ENCODE data around the gene HHATL.

HHATL gene

GRCh38 chr3:42698911-42699230, 3.7 kb downstream of the HHATL start:
- DNase-seq (ENCODE audit: low read depth in 3 of 3): no peak

GRCh38 chr3:42698216-42698910, 4.2 kb downstream of the HHATL start:
- DNase-seq (ENCODE audit: low read depth in 3 of 3): no peak

- DNase-seq (ENCODE audit: low read depth in 3 of 3): no peak
Measured at GRCh38 chr3:42697289-42698051, 5.1 kb downstream of the HHATL start.

- no peak for DNase-seq (ENCODE audit: low read depth in 3 of 3)
Measured at GRCh38 chr3:42696356-42697288, 6.0 kb downstream of the HHATL start.

- DNase-seq (ENCODE audit: low read depth in 3 of 3): no peak
Measured at GRCh38 chr3:42694366-42694765, 8.2 kb downstream of the HHATL start.

- DNase-seq (ENCODE audit: low read depth in 3 of 3): no peak
Measured at GRCh38 chr3:42693530-42693930, 9.1 kb downstream of the HHATL start.

- no peak for DNase-seq (ENCODE audit: low read depth in 3 of 3)
Measured at GRCh38 chr3:42692667-42693529, 9.7 kb downstream of the HHATL start.

- no peak for DNase-seq (ENCODE audit: low read depth in 3 of 3)
Measured at GRCh38 chr3:42691816-42692666, 10.6 kb downstream of the HHATL start.

GRCh38 chr3:42690766-42691680, 11.6 kb downstream of the HHATL start:
- no peak for DNase-seq (ENCODE audit: low read depth in 3 of 3)

- DNase-seq (ENCODE audit: low read depth in 3 of 3): no peak
Measured at GRCh38 chr3:42690191-42690590, 12.4 kb downstream of the HHATL start.

GRCh38 chr3:42689421-42690014, 13.1 kb downstream of the HHATL start:
- DNase-seq (ENCODE audit: low read depth in 3 of 3): no peak

GRCh38 chr3:42688487-42689420, 13.8 kb downstream of the HHATL start:
- DNase-seq (ENCODE audit: low read depth in 3 of 3): no peak

GRCh38 chr3:42688016-42688415, 14.6 kb downstream of the HHATL start:
- DNase-seq (ENCODE audit: low read depth in 3 of 3): no peak

- no peak for DNase-seq (ENCODE audit: low read depth in 3 of 3)
Measured at GRCh38 chr3:42686832-42687650, 15.6 kb downstream of the HHATL start.

- no peak for DNase-seq (ENCODE audit: low read depth in 3 of 3)
Measured at GRCh38 chr3:42685891-42686820, 16.4 kb downstream of the HHATL start.

GRCh38 chr3:42685363-42685881, 17.2 kb downstream of the HHATL start, which contains the start of gene KLHL40:
KLHL40 (plus strand) TSS chr3:42685537; CDS start chr3:42685619, 82 bp downstream.
- DNase-seq (ENCODE audit: low read depth in 3 of 3): no peak
